ENCODE measurements around the gene SERPINB7. TPM values are rescaled to one million over a fixed set of nuclear protein-coding genes. Genes with fewer than 3 reads are reported as not detected.
A peak's percentile ranks its signal among the peaks of the same experiment; 100 is the strongest.
"Not testable (repeated sequence)": the region's sequence is repeated elsewhere in the genome, so short reads cannot be mapped to it uniquely, and the experiment has no call there.

Gene SERPINB7, protein sequence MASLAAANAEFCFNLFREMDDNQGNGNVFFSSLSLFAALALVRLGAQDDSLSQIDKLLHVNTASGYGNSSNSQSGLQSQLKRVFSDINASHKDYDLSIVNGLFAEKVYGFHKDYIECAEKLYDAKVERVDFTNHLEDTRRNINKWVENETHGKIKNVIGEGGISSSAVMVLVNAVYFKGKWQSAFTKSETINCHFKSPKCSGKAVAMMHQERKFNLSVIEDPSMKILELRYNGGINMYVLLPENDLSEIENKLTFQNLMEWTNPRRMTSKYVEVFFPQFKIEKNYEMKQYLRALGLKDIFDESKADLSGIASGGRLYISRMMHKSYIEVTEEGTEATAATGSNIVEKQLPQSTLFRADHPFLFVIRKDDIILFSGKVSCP
- polyA plus RNA-seq (ENCODE audit: insufficient read length): 1.0 TPM
- long read RNA-seq, donor 1: 0 reads
- long read RNA-seq, donor 2: 0 reads
- long read RNA-seq, donor 3: 0 reads
- long read RNA-seq, donor 4: 0 reads
- long read RNA-seq, donor 5: 0 reads
- long read RNA-seq, donor 6: 0 reads
- long read RNA-seq, donor 7: 0 reads
- long read RNA-seq, donor 8: 0 reads

DNA sequence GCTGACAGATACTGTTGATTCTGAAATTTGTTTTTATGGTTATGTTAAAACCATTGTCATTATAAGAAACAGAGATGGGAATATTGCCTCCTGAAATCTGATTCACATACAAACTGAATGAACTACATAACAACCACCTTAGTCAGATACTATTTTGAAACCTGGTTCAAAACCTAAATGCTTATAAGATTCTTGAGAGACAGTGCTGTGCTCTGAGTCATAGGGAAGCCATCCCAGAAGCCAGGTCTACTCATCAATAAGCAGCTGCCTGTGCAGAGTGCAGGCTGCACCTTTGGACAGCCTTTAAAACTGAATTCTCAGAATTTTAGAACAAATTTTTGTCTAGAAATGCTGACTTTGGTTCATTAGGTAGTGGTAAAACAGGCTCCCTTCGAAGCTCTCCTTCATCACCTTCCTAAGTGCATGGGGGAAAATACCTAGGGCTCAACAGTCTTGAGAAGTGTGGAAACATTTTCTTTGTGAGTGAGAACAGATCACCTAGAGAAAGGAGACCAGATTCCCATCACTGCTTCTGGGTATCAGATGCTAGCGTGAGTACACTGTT lies at the start of gene SERPINB7:
TSS of gene SERPINB7 (plus strand) at position 253 of the 565 bp plus-strand sequence. CDS start 6,955 bp downstream, outside the sequence.
- DNase-seq: no peak

DNA sequence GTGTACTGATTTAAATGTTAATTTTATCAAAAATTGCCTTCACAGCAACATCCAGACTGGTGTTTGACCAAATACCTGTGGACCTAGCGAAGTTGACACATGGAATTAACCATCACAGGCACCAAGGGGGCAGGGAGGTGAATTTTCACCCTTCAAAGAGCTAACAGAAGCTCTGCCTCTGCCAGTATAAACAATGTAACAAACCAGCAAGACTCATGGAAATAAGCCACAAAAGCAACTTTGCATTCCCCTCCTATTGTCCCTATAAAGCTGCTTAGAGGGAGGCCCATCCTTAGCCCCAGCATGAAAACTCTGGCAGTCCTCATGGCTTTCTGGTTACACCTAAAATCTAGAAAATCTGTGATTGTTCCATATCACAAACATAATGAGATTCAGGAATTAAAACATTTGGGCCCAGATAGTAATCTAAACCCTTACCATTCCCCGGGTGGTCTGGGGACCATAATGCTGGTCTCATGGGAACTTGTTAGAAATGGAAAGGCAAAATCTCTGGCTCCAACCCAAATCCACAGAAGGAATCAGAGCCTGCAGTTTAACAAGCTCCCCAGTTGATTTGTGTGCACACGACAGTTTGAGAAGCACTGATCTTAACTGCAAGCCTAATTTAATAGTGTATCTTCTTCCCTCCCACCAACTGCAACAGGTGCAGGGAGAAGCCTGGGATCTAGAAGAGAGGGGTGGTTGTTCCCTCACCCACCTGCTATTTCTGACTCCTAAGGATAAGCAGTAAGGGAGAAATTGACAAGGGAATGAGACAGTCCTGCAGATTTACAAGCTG lies 49.3 kb upstream of the SERPINB7 start:
- DNase-seq: peak; percentile 18

DNA sequence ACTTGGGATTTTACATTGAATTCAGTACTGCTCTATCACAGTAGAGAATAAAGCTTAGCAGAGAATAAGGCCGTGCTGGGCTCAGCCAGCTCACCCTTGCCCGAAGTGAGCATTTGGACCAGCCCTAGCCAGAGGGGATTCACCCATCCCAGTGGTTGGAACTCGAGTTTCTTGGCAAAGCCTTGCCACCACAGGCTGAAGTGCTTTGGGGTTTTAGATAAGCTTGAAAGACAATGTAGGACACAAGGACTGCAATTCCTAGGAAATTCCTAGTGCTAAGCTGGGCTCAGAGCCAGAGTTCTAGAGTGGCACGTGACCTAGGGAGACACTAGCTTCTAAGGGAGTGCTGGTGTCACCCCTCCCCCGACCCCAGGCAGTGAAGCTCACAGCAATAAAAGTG lies 44.4 kb upstream of the SERPINB7 start:
- no peak for DNase-seq

DNA sequence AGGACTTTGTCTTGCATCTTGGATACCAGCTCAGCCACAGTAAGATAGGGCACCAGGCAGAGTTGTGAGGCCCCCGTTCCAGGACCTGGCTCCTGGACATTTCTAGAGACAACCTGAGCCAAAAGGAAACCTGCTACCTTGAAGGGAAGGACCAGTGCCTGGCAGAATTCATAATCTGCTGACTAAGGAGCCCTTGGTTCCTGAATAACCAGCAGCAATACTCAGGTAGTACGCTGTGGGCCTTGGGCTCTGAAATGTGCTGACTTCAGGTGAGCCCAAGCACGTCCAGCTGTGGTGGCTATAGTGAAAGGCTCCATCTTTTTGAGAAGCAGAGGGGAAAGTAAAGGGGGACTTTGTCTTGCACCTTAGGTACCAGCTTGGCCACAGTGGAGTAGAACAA lies 44.0 kb upstream of the SERPINB7 start:
- no peak for DNase-seq

DNA sequence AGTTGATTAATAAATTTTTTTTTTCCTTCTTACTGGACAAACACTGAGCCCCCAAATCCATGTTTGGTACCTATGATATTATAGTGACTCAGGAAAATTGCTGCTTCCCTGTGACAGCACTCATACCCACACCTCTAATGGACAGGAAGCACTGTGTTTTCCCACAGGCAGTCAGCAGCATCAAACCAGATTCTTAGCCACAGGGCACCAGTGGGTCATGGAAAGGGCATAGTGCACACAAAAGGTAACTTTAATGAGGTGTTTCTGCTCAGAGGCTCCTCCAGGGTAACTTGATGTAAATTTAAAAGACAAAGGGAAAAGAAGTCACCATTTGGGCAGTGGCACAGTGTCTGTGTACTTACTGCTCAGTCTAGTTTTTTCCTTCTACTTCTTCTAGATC lies 38.3 kb upstream of the SERPINB7 start:
- DNase-seq: no peak

DNA sequence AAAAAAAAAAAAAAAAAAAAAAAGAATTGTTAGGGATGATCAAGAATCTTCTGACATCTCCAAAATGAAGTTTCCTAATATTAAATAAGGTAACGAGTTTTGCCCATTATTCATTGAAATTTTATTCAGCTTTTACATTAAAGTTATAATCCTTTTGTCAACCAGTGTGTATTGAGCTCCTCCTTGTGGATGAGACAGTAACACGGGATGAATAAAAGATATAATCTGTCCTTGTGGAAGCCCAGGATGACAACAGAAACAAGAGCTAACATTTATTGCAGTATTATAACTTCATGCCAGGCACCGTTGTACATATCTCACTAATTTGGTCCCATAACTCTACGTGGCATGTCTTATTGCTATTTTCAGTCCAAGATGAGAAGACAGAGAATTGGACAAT lies 33.4 kb upstream of the SERPINB7 start:
- no peak for DNase-seq

DNA sequence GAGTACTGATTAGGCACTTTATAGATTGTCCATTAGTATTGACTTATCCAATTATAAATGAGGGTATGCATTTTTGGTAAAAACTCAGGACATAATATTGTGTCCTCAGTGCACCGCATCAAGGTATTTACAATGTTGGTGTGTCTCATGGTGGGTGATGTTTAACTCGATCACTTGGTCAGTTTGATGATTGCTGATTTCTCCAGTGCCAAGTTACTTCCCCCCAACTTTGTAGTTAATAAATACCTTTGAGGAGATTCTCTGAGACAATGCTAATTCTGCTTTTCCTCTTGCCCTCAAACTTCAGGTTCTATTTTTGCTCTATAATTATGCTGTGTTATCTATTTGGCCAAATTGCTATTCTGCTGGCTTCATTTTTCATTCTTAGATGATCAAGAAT lies 28.2 kb upstream of the SERPINB7 start:
- DNase-seq: no peak

DNA sequence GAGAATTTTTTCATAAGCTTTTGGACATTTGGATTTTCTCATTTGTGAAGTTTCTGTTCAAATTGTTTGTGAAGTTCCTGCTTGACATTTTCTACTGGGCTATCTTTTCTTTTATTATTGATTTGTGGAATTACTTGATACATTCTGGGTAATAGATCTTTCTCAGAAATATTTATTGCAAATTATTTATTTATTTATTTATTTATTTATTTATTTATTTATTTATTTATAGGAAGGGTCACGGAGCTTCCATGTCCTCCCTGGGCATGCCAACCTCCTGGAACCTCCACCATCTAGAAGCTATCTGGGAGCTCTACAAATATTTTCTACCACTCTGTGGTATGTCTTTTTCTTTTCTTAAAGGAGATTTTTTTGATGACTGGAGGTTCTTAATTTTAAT lies 25.7 kb upstream of the SERPINB7 start:
- DNase-seq: no peak

DNA sequence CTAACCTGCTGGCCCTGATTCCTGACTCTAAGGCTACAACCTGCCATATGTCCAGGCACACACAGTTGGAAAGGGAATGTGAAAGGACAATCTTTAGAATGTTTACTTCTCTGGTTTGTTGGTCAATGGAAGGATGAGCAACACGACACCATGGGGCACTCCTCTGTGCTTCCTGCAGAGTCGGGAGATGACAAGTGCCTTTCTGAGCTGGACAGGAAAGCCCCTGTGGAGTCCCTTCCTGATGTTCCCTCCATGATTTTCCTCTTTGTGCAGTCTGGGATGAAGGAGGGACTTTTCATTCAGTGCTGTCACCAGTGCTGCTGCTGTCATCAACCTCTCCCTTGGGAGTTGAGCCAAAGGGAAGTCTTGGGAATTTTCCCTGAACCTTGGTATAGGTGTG lies 22.6 kb upstream of the SERPINB7 start:
- DNase-seq: no peak

DNA sequence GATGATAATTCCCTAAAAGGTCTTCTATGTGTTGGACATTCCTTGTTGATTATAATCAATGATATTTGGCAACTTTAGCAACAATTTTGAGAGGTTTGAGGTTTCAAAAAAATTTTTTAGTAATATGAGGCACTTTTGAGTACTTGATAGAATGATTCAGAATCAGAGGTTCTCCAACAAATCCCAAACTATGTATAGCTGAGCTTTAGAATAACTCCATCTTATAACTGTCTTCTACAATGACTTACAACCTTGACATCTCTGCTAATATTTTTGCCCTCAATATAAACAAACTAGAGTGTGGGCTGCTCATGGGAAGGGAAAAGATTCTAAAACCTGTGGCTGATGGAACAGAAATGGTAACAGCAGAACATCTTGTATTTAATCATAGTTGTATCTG lies 21.5 kb upstream of the SERPINB7 start:
- no peak for DNase-seq

DNA sequence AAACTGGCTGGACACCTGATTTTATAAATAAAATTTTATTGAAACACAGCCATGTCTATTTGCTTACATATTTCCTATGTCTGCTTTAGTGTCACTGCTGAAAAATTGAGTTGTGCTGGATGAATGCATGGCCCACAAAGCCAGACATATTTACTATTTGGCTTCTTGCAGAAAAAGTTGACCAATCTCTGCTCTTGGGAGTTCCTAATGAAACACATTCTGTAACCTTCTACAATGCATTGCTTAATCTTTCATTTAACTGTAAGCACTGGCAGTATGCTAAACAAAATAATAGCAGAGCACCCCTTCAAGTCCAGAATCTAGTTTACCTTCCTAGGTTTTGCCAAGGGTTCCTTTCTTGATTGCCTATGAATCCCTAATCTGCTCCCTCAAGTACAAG lies 17.7 kb upstream of the SERPINB7 start:
- no peak for DNase-seq

DNA sequence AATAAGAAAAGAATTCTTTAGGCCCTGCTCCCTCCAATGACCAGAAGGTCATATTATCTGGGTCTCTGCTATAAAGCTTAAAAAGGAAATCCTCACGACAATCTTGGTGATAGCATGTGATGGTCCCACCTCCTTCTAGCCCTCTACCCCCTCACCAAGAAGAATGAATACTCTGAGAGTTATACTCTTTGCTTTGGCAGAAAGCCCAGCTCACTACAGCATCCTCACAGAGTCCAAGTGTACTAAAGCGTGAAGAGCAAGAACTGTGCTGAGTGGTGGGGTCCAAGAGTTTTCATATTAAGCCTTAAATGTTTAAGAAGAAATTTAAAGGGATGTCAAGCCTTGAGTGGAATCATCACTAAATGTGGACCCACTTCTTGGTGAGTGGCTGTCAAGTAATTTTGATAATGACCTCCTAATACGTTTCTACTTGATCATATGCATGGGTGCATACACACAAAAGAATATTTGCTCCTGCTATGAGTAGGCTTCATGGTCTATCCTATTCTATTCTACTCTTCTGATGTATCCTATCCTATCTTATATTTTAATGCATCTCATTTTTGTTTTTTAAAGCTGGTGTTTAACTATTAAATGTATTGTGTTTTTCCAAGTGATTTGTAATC lies 16.5 kb upstream of the SERPINB7 start:
- no peak for DNase-seq

DNA sequence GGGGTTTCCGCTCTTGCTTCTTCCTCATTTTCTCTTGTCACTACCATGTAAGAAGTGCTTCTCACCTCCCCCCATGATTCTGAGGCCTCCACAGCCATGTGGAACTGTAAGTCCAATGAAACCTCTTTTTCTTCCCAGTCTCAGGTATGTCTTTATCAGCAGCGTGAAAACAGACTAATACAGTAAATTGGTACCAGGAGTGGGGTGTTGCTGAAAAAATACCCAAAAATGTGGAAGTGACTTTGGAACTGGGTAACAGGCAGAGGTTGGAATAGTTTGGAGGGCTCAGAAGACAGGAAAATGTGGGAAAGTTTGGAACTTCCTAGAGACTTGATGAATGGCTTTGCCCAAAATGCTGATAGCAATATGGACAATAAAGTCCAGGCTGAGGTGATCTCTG lies 15.4 kb upstream of the SERPINB7 start:
- not testable (repeated sequence) for DNase-seq

DNA sequence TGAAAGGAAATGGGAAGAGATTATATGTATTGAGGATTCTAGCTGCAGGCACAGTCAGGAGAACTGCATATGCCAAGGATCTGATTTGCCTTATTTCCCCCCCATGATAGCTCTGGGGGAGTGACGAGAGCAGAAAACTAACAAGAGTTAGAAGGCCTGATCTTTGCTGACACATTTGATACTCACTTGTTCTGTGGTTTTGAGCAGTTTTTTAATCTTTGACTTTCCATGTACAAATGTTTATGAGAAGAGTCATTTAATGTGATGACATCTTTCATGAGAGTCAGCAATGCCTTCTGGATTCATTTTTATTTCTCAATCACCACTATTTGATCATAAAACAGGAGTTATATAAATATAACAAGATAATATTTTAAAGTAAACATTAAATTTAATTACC lies 12.7 kb upstream of the SERPINB7 start:
- DNase-seq: no peak

DNA sequence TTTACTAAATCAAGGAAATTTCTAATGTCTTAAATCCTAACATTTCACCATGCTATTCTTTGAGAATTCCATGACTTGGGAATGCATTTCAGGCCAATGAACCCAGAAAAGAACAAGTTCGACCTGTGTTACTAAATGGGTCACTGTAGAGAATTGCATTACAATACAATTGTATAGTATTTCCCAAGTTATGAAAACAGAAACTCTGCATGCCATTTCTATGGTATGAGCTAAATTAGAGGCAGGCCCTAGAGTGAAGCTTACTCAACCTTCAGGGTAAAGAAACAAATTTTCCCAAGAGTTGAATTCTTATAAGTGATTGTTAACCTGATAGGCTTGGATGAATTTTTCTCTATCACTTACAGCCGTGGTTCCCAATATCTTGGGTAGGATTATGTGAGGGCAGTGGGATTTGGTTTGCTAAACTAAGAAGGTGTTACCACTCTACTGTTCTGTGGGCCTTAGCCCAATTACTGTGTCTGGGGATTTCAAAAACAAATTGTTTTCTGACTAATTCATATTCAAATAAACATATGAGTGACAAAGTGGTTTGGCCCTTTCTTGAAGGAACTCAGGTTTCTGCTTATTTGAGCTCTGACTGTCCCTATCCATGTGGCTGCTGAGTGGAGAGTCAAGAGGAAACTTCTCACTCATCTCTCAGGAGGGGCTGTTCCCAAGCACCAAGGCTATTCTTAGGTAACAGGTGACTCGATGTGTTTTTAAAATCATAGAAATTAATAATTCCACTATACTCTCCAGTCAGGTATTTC lies 11.2 kb upstream of the SERPINB7 start:
- DNase-seq: no peak

DNA sequence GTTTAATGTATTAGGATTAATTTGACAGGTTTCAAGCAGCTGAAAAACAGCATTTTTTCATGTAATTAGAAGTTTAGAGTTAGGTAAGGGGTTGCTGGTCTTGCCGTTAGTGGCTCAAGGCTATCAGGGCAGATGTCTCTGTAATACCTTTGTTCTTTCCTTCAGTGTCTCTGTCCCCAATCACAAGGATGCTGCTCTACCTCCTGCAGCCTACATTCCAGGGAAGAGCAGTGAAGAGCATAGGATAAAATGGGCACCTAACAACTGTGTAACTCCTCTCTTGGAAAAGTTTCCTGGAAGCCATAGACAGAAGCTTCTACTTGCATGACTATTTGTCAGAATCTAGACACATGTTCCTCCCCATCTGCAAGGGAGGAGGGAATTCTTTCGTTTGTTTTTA lies 9.4 kb upstream of the SERPINB7 start:
- DNase-seq: no peak

DNA sequence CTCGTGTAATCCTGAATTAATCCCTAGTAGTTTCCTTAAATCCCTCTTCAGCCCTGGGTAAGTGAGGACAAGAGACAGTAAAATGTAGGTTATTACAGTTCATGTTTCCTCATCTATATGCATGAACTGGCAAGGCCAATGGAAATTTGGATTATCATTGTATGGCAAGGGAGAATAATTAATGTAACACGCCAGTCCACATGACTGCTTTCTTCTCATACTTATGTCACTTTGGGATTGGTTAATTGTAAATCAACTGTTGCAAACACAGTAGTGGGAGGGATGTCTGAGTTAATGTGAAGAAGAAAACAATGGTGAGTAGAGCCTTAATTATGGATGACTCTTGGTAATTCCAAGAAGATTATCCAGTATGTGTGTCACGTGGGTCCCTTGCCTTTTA lies 1.7 kb upstream of the SERPINB7 start:
- DNase-seq: no peak

DNA sequence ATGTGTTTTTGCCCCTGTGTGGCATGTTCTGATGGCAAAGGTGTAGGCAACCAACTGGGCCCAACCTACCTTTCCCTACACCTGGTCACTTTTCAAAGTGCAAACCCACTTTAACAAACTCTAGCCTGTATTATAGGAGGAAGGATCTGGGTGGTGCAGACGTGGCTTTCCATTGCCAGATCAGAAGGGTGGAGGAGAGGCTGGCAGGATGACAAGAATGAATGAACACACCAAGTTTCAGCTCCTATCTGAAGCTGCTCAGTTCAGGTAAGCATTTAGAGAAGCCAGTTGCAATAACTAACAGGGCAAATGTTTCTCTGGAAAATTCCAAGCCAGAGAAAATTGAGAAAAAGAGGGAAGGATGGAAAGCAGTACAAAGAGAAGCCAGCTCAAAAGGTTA lies 707 bp upstream of the SERPINB7 start:
- DNase-seq: no peak

DNA sequence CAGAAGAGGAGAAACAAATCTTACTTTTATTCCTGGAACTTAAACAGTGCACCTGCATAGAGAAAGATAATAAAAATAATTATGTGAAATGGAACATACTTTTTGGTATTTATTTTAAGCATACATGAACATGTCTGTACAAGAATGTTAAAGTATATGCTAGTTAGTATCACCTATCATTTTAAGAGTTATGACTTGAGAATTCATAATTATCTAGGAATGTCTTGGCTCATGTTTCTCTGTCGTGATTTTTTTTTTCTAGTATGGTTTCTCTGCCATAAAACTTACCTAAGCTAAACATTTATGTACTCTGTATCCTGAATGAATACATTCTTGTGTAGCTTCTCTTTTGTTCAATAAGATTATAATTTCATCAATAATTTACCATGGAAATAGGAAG lies 4.2 kb downstream of the SERPINB7 start:
- no peak for DNase-seq

DNA sequence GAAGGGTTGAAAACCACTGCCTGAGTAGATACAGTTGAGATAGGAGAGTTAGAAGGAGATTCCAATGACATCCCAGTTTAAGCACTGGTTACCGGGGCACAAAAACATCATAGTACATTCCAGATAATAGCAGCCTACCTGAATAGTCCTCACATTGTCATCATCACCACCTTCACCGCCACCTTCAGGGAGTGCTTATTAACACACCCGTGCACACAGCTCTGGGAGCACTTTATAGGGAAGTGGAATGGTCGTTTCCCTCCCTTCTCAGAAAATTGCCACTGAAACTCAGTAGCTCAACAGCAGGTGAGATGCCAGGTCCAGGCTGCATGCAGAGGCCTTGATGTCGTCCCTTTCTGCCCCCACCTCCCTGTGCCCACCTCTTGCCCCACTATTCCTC lies 8.2 kb downstream of the SERPINB7 start:
- DNase-seq: no peak

DNA sequence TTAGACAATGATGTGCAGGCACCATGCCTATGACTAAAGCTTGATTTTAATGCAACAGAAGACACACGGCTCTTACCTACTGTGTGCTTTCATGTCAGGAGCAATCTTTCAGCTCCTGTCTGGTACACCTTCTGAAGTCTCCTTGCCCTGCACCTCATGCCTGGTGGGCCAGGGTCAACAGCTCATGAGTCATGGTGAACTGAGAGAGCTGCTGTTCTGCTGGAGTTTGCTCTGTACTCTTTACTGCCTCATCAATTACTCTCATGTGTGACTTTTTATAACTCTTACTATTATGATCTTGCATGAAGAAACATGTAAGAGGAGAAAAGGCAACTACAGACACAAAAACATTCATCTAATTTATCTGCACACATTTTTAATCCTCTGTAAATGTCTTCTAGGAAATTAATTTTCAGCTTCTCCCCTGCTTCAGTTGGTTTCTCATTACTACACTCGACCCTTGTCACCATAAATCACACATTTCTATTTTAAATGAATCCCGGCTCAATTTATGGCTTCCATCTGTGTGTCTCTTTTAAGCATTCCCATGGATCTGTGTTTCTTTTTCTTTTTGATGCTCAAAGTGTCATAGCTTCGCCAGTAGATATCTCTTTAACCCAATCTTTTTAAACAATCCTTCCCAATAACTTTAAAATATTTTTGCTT lies 9.7 kb downstream of the SERPINB7 start:
- DNase-seq: peak; percentile 46

Measured in left kidney (tissue), 8 donors.